HepG2 (cell line): Measurements from ENCODE around the gene CSNK1G1. TPM values are rescaled to one million over a fixed set of nuclear protein-coding genes. Genes with fewer than 3 reads are reported as not detected.

Experiments used
- DBP ChIP-seq: sonication (generic); formaldehyde crosslinking; IDR thresholded peaks from 2 replicates; pipeline ENCODE4 v1.4.0; 2020; ENCODE audit warnings: missing genetic modification reagents; ENCODE audit errors: not compliant biosample characterization
- FOXP1 ChIP-seq, 2 experiments: fragments of 450-650 bp in 1 of 2; IDR thresholded peaks; 2 replicates each; pipeline ENCODE4 v1.6.1; 2017 to 2018; ENCODE audit warnings: antibody characterized with exemption in 1 of 2
- HMG20B ChIP-seq: conservative IDR thresholded peaks from 2 replicates; pipeline ENCODE4 v1.6.1; 2016; ENCODE audit warnings: missing genetic modification reagents, missing compliant biosample characterization
- HNRNPH1 ChIP-seq: fragments of 200-400 bp; formaldehyde crosslinking; optimal IDR thresholded peaks from 2 replicates; pipeline ENCODE3; 2017; ENCODE audit warnings: mild to moderate bottlenecking, low read depth, low read length
- HOXD1 ChIP-seq: sonication (generic); formaldehyde crosslinking; IDR thresholded peaks from 2 replicates; pipeline ENCODE4 v1.5.0; 2020; ENCODE audit warnings: missing genetic modification reagents
- KLF11 ChIP-seq: IDR thresholded peaks from 2 replicates; pipeline ENCODE4 v1.6.1; 2016; ENCODE audit warnings: missing compliant biosample characterization
- MAZ ChIP-seq, 2 experiments: sonication (generic) in 1 of 2; formaldehyde crosslinking in 1 of 2; IDR thresholded peaks; 2 replicates each; pipeline versions ENCODE4 v1.5.0 to v1.6.1; 2012 to 2020; ENCODE audit warnings: low read depth in 2 of 2, mild to moderate bottlenecking in 2 of 2, borderline replicate concordance in 1 of 2, improper control_type of control experiment in 1 of 2, low read length in 1 of 2, missing genetic modification reagents in 1 of 2, moderate library complexity in 1 of 2
- MEIS2 ChIP-seq: sonication (generic); formaldehyde crosslinking; IDR thresholded peaks from 2 replicates; pipeline ENCODE4 v1.9.0; 2021; ENCODE audit warnings: mild to moderate bottlenecking, missing genetic modification reagents
- MXD3 ChIP-seq: IDR thresholded peaks from 2 replicates; pipeline ENCODE4 v1.6.1; 2016; ENCODE audit warnings: mild to moderate bottlenecking, missing biosample characterization, missing genetic modification reagents
- NCOA2 ChIP-seq: sonication (generic); formaldehyde crosslinking; IDR thresholded peaks from 2 replicates; pipeline ENCODE4 v1.8.0; 2022; ENCODE audit warnings: inconsistent platforms
- NFE2L1 ChIP-seq: sonication (generic); formaldehyde crosslinking; IDR thresholded peaks from 2 replicates; pipeline ENCODE4 v1.4.0; 2020; ENCODE audit warnings: missing genetic modification reagents, mild to moderate bottlenecking, borderline replicate concordance
- NPAS2 ChIP-seq: sonication (generic); formaldehyde crosslinking; IDR thresholded peaks from 2 replicates; pipeline ENCODE4 v1.8.0; 2022; ENCODE audit warnings: mild to moderate bottlenecking, missing genetic modification reagents, borderline replicate concordance
- NRL ChIP-seq: sonication (generic); formaldehyde crosslinking; IDR thresholded peaks from 2 replicates; pipeline ENCODE4 v1.5.0; 2020; ENCODE audit warnings: missing genetic modification reagents, mild to moderate bottlenecking, moderate library complexity, borderline replicate concordance
- PHF5A ChIP-seq: IDR thresholded peaks from one replicate; pipeline ENCODE4 v1.6.1; 2018; ENCODE audit warnings: low read depth, missing genetic modification reagents; ENCODE audit not compliant: unreplicated experiment
- SNAPC2 ChIP-seq: sonication (generic); formaldehyde crosslinking; IDR thresholded peaks from 2 replicates; pipeline ENCODE4 v1.8.1; 2022; ENCODE audit warnings: mild to moderate bottlenecking, missing genetic modification reagents
- SNRNP70 ChIP-seq: fragments of 200-400 bp; formaldehyde crosslinking; IDR thresholded peaks from 2 replicates; pipeline ENCODE4 v1.6.1; 2017; ENCODE audit warnings: mild to moderate bottlenecking, low read depth, low read length, moderate library complexity
- TAF1 ChIP-seq: sonication (generic); formaldehyde crosslinking; IDR thresholded peaks from 2 replicates; pipeline ENCODE4 v1.4.0; 2020; ENCODE audit warnings: missing genetic modification reagents
- ZBTB46 ChIP-seq: sonication (generic); formaldehyde crosslinking; IDR thresholded peaks from 2 replicates; pipeline ENCODE4 v1.4.0; 2020; ENCODE audit warnings: mild to moderate bottlenecking, missing genetic modification reagents, borderline replicate concordance
- ZFP36L1 ChIP-seq: sonication (generic); formaldehyde crosslinking; IDR thresholded peaks from 2 replicates; pipeline ENCODE4 v1.8.0; 2022; ENCODE audit warnings: mild to moderate bottlenecking, missing genetic modification reagents, moderate library complexity
- ZNF136 ChIP-seq: sonication (generic); formaldehyde crosslinking; IDR thresholded peaks from 2 replicates; pipeline ENCODE4 v1.8.1; 2022; ENCODE audit warnings: low read depth, mild to moderate bottlenecking, moderate library complexity, missing genetic modification reagents
- ZNF652 ChIP-seq: IDR thresholded peaks from 2 replicates; pipeline ENCODE4 v1.6.1; 2016; ENCODE audit warnings: low read depth, borderline replicate concordance
- ZNF670 ChIP-seq: sonication (generic); formaldehyde crosslinking; IDR thresholded peaks from 2 replicates; pipeline ENCODE4 v1.8.0; 2022; ENCODE audit warnings: mild to moderate bottlenecking, missing genetic modification reagents, borderline replicate concordance
- ZNF761 ChIP-seq: sonication (generic); formaldehyde crosslinking; conservative IDR thresholded peaks from 2 replicates; pipeline ENCODE4 v1.4.0; 2020; ENCODE audit warnings: mild to moderate bottlenecking, missing genetic modification reagents
- ZNF879 ChIP-seq: sonication (generic); formaldehyde crosslinking; IDR thresholded peaks from 2 replicates; pipeline ENCODE4 v1.8.1; 2023; ENCODE audit warnings: missing genetic modification reagents
- ZXDC ChIP-seq: sonication (generic); formaldehyde crosslinking; IDR thresholded peaks from 2 replicates; pipeline ENCODE4 v1.5.0; 2020; ENCODE audit warnings: mild to moderate bottlenecking, missing genetic modification reagents
- polyA plus RNA-seq, 8 experiments: library from polyadenylated mRNA; depleted of rRNA in 3 of 8; stranded (reverse) in 7 of 8; unstranded in 1 of 8; fragments of >200 nt; fragmentation: Illumina TruSeq in 4 of 8; extraction: Trizol in 4 of 8; gene quantifications; 2 replicates each; pipeline versions ENCODE4 v1.2.1 to v1.2.3, GENCODE V29; 2011 to 2016; ENCODE audit warnings: low read depth in 4 of 8, missing spikeins in 1 of 8, mixed read lengths in 1 of 8; ENCODE audit not compliant: insufficient read depth in 1 of 8
- total RNA-seq, 5 experiments: library from RNA; depleted of rRNA; stranded (reverse); fragments of >200 nt; fragmentation: Illumina TruSeq; extraction: Trizol; gene quantifications; 2 replicates each; pipeline ENCODE4 v1.2.3, GENCODE V29; 2016; ENCODE audit warnings: low read depth in 1 of 5

The CSNK1G1 gene
- total and polyA plus RNA-seq, 2 of the 13 experiments (the other 11 are each of a cell fraction or from before 2014, with no cell fraction given): 8.5 to 12.6 TPM

DNA sequence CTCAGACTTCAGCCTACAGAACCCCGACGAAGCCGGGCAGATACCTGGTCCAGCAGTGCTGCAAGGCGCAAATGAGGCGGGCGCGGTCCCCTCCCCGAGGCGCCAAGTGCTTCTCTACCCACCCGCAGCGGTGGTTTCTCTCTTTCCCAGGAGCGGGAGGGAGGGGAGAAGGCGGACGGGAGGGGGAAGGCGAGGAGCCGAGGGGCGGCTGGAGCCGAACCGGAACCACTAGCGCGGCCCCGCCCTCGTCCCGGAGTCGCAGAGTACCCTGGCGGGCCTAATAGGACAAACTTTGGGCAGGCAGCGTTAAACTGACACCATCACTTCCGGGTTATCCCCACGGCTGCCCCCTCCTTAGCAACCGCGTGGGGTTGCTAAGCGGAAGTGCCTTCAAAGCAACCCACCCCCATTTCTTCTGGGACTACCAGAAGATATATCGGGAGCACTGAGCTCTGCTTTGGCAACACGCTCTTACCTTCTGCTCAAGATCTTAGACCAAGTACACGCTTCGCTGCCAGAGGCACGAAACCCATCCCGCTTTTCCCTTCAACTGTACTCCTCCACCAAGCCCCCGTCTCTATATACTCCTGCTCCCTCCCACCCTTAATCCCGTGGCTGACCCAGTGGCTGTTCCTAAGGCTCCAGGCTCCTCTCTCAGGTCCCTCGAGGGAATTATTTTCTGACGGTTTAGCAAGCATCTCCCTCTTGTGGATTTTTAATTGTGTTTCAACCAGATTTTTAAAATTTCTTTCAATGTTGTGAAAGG lies at the start of gene CSNK1G1 (continued):
- TF ChIP-seq ZXDC (CRISPR knock-in tag): no peak
- TF ChIP-seq MAZ (IDR thresholded peaks at IDR 0.05; ENCODE audit: borderline replicate concordance, low read depth, low read length): peak; percentile 93
- TF ChIP-seq MAZ (CRISPR knock-in tag; IDR thresholded peaks at IDR 0.05; ENCODE audit: low read depth): peak; percentile 79; the same call in 1 of the 2 replicates
- no peak for TF ChIP-seq ZFP36L1 (CRISPR knock-in tag)
- TF ChIP-seq KLF11 (CRISPR knock-in tag): no peak; the same call in 1 of the 2 replicates
- no peak for TF ChIP-seq ZBTB46 (CRISPR knock-in tag)
- TF ChIP-seq MXD3 (CRISPR knock-in tag): no peak
- TF ChIP-seq ZNF761 (CRISPR knock-in tag): no peak
- TF ChIP-seq SNAPC2 (CRISPR knock-in tag): no peak
- TF ChIP-seq PHF5A (CRISPR knock-in tag): no peak
- 0 out of 2 replicates have a peak, but pooled peaks have one; percentile 28 for TF ChIP-seq HOXD1
- TF ChIP-seq ZNF652 (CRISPR knock-in tag): no peak
- TF ChIP-seq NPAS2 (CRISPR knock-in tag): no peak
- no peak for TF ChIP-seq NFE2L1
- TF ChIP-seq MEIS2 (CRISPR knock-in tag): no peak
- 0 out of 2 replicates have a peak, but pooled peaks have one; percentile 33 for TF ChIP-seq TAF1
- TF ChIP-seq DBP (CRISPR knock-in tag): no peak
- TF ChIP-seq FOXP1 (IDR thresholded peaks at IDR 0.05): no peak
- TF ChIP-seq FOXP1 (CRISPR knock-in tag; IDR thresholded peaks at IDR 0.05): no peak
- no peak for TF ChIP-seq SNRNP70
- TF ChIP-seq NRL (CRISPR knock-in tag): peak; percentile 48; the same call in 1 of the 2 replicates
- no peak for TF ChIP-seq ZNF670
- no peak for TF ChIP-seq NCOA2
- TF ChIP-seq ZNF136 (CRISPR knock-in tag): no peak
- TF ChIP-seq HNRNPH1: no peak
- TF ChIP-seq HMG20B: no peak
- TF ChIP-seq ZNF879 (CRISPR knock-in tag): no peak
